GM18870 (cell line): Measurements from ENCODE around the gene HOATZ.

ENCODE experiments used
- ATAC-seq: cut with Tn5 transposase; IDR thresholded peaks from one replicate; pipeline ENCODE4 v1.9.1; 2021; ENCODE audit warnings: moderate library complexity; ENCODE audit not compliant: unreplicated experiment

The HOATZ gene

GRCh38 chr11:111548525-111548924, 33.9 kb downstream of the HOATZ start:
- no peak for ATAC-seq

GRCh38 chr11:111549196-111549868, 34.8 kb downstream of the HOATZ start:
- ATAC-seq = no peak

- no peak for ATAC-seq
These were observed 35.3 kb downstream of the HOATZ start for GRCh38 chr11:111549869-111550203.

GRCh38 chr11:111550258-111550657, 35.7 kb downstream of the HOATZ start:
- ATAC-seq = no peak

- ATAC-seq = no peak
These were observed 40.0 kb downstream of the HOATZ start for GRCh38 chr11:111554532-111554931.

GRCh38 chr11:111555255-111555654, 40.7 kb downstream of the HOATZ start:
- ATAC-seq = no peak

GRCh38 chr11:111557425-111558111, 43.0 kb downstream of the HOATZ start:
- ATAC-seq = no peak

GRCh38 chr11:111559800-111560464, 45.4 kb downstream of the HOATZ start:
- ATAC-seq = no peak

- ATAC-seq = no peak
These were observed 46.2 kb downstream of the HOATZ start for GRCh38 chr11:111560800-111561199.

- no peak for ATAC-seq
These were observed 46.7 kb downstream of the HOATZ start for GRCh38 chr11:111561306-111561705.

- no peak for ATAC-seq
These were observed 47.3 kb downstream of the HOATZ start for GRCh38 chr11:111561791-111562325.

- ATAC-seq = no peak
These were observed 48.3 kb downstream of the HOATZ start for GRCh38 chr11:111562692-111563389.

GRCh38 chr11:111565114-111565720, 50.6 kb downstream of the HOATZ start:
- no peak for ATAC-seq

GRCh38 chr11:111566324-111566723, 51.7 kb downstream of the HOATZ start:
- no peak for ATAC-seq

- ATAC-seq = no peak
These were observed 54.9 kb downstream of the HOATZ start for GRCh38 chr11:111569476-111569875.

- ATAC-seq = no peak
These were observed 56.2 kb downstream of the HOATZ start for GRCh38 chr11:111570796-111571195.

- no peak for ATAC-seq
These were observed 57.4 kb downstream of the HOATZ start for GRCh38 chr11:111571829-111572501.

GRCh38 chr11:111572581-111572980, 58.0 kb downstream of the HOATZ start:
- ATAC-seq = no peak

- no peak for ATAC-seq
These were observed 59.3 kb downstream of the HOATZ start for GRCh38 chr11:111573821-111574249.
